Urinary bladder (tissue), 4 donors: Measurements from ENCODE around the gene KCTD18. TPM values are rescaled to one million over a fixed set of nuclear protein-coding genes. Genes with fewer than 3 reads are reported as not detected.

Experiments used
- DNase-seq: peaks from one replicate; pipeline ENCODE4 v3.0.0-alpha.2; 2015; ENCODE audit errors: extremely low spot score
- H3K27ac ChIP-seq: one replicate; pipeline ENCODE4 v1.5.1; 2013; ENCODE audit warnings: low read depth, mild to moderate bottlenecking, moderate library complexity
- H3K36me3 ChIP-seq: one replicate; pipeline ENCODE4 v1.6.1; 2013; ENCODE audit warnings: mild to moderate bottlenecking, moderate library complexity; ENCODE audit not compliant: insufficient read depth
- H3K4me1 ChIP-seq: one replicate; pipeline ENCODE4 v1.6.1; 2013; ENCODE audit warnings: mild to moderate bottlenecking, moderate library complexity; ENCODE audit not compliant: insufficient read depth
- H3K4me3 ChIP-seq: one replicate; pipeline ENCODE4 v1.5.1; 2013; ENCODE audit warnings: low read depth, low read length
- WGBS: extraction: QIAGEN DNeasy Blood & Tissue Kit; methylation state at CpG from one replicate; pipeline ENCODE4 v1.1.7; 2013; 5-methylcytosine and 5-hydroxymethylcytosine counted together
- polyA plus RNA-seq: library from polyadenylated mRNA; stranded (reverse); fragments of 200-250 nt; gene quantifications from one replicate; pipeline ENCODE4 v1.2.3, GENCODE V29; 2013
- total RNA-seq: library from RNA; depleted of rRNA; stranded (reverse); fragments of >200 nt; gene quantifications from one replicate; pipeline ENCODE4 v1.2.3, GENCODE V29; 2014
- donor health status: healthy with polysubstance abuse.
- donor health status: healthy.

Gene KCTD18
- total RNA-seq, result 20.3 TPM
- 20.5 TPM for polyA plus RNA-seq

DNA sequence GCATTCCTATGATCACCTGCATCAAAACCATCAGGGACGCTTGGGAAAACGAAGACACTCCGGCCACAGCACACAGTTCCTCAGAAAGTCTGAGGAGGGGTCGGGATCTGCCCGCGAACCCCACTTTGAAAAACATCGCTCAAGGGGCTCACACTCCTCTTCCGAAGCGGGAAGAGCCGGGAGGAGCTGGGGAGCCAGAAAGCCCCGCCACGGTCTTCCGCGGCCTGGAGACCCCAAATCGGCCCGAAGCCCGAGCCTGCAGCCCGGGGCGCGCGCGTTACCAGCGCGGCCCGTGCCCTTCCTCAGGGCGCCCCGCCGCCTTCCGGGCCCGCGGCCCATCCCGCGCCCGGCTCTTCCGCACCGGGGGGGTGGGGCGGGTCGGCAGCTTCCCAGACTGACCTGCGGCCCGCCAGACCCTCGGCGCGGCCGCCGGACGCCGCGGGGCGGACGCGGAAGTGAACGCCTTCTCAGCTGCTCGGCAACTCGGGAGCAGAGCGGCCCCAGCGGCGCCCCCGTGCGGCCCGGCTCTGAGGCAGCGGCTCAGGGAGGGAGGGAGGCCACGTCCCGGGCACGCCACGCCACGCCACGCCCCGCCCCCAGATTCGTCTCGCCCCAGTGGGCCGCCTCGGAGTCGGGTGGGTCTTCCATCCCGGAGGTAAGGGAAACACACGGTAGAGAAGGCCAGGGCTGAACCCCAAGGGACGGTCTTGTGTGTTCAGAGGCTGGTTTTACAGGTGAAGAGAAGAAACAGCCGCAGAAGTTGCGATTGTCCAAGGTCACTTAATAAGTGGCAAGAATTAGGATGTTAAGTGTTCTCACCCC lies at the start of gene KCTD18:
Gene KCTD18 (minus strand): TSS at position 457 of the 822 bp plus-strand sequence. CDS start 3,052 bp downstream, outside the sequence.
- peaks cover 2% of the 10 kb centered on the region for H3K36me3 ChIP-seq
- H3K27ac ChIP-seq, result peak within 1 kb of the TSS; percentile 74
- H3K4me1 ChIP-seq, result peaks cover 1% of the 10 kb centered on the region
- under 1% methylated on average over 78 of the region's 78 CpGs for WGBS
- peak within 1 kb of the TSS; percentile 76 for H3K4me3 ChIP-seq
- peak; percentile 55 for DNase-seq

DNA sequence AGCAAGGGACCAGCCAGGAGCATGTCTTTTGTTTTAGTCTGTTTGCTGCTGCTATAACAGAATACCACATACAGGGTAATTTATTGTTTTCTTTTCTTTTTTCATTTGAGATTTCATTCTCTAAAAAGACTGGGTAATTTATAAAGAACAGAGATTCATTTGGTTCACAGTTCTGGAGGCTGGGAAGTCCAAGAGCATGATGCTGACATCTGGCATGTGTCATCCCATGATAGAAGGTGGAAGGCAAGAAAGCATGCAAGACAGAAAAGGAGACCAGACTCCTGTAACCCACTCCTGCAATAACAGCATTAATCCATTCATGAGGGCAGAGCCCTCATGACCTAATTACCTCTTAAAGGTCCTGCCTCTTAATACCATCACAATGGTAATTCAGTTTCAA lies 30.9 kb upstream of the KCTD18 start:
- Histone ChIP-seq H3K27ac (no peak overlapping the region), H3K36me3 (no peaks in the 10 kb centered on the region), H3K4me1 (no peaks in the 10 kb centered on the region), H3K4me3 (no peak overlapping the region)
- no peak for DNase-seq

DNA sequence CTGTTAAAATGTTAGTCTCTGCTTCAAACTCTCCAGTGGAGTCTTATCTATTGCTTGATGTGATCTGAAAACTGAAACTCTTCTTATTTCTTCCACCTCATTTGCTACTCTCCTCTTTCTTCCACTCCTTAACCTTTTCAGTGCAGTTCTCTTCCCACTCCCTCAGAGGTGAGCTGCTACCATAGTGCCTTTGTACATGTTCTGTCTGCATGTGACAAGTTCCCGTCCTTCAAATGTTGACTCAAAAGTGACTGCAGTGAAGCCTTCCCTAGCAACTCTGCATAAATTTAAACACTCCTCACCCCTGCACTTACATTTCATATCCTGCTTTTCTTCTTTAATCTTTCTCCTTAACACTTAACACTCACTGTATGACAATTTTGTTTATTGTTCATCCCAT lies 28.3 kb upstream of the KCTD18 start:
- H3K4me3 ChIP-seq, result no peak overlapping the region
- H3K27ac ChIP-seq, result no peak overlapping the region
- no peaks in the 10 kb centered on the region for H3K4me1 ChIP-seq
- no peaks in the 10 kb centered on the region for H3K36me3 ChIP-seq
- 89% methylated on average over 1 of the region's 1 CpG for WGBS
- no peak for DNase-seq

DNA sequence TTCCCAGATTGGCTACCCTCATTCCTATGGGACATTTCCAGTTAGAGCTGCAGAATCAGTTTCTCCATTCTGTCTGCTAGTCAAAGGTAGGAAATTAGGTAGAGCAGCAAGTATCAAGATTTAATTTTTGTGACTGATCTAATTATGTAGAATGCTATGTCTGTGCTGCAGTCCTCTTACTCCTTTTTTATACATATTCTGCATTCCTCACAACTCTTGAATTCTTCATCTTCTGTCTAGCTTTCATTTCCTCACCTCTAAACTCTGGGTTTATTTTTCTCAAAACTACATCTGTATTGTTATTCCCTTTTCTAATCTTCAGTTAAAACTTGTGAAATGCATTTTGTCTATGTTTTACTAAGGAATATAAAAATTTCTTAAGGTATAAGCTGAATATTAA lies 24.7 kb upstream of the KCTD18 start:
- H3K4me3 ChIP-seq, result no peak overlapping the region
- H3K36me3 ChIP-seq, result no peaks in the 10 kb centered on the region
- H3K27ac ChIP-seq, result no peak overlapping the region
- no peaks in the 10 kb centered on the region for H3K4me1 ChIP-seq
- DNase-seq, result no peak

GRCh38 chr2:200533754-200534153 lies 23.9 kb upstream of the KCTD18 start:
- H3K4me3 ChIP-seq, result no peak overlapping the region
- 66% methylated on average over 2 of the region's 2 CpGs for WGBS
- no peak overlapping the region for H3K27ac ChIP-seq
- H3K4me1 ChIP-seq, result no peaks in the 10 kb centered on the region
- no peak for DNase-seq
- no peaks in the 10 kb centered on the region for H3K36me3 ChIP-seq

DNA sequence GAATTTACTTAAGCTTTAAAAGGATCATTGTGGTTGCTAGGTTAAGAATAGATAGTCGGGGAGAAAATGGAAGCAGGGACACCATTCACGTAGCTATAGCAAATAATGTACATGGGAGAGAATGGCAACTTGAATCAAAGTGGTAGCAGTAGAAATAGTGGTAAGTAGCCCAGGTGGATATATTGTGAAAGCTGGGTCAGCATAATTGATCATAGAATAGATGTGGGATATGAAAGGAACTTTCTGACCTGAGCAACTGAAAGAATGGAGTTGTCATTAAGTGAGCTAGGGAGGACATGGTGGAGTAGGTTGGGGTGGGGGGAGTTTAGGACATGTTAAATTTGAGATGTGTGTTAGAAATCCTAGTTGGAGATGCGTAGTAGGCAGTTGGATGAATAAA lies 18.4 kb upstream of the KCTD18 start:
- H3K36me3 ChIP-seq, result no peaks in the 10 kb centered on the region
- no peak for DNase-seq
- no peak overlapping the region for H3K27ac ChIP-seq
- 60% methylated on average over 3 of the region's 3 CpGs for WGBS
- H3K4me3 ChIP-seq, result no peak overlapping the region
- H3K4me1 ChIP-seq, result no peaks in the 10 kb centered on the region

DNA sequence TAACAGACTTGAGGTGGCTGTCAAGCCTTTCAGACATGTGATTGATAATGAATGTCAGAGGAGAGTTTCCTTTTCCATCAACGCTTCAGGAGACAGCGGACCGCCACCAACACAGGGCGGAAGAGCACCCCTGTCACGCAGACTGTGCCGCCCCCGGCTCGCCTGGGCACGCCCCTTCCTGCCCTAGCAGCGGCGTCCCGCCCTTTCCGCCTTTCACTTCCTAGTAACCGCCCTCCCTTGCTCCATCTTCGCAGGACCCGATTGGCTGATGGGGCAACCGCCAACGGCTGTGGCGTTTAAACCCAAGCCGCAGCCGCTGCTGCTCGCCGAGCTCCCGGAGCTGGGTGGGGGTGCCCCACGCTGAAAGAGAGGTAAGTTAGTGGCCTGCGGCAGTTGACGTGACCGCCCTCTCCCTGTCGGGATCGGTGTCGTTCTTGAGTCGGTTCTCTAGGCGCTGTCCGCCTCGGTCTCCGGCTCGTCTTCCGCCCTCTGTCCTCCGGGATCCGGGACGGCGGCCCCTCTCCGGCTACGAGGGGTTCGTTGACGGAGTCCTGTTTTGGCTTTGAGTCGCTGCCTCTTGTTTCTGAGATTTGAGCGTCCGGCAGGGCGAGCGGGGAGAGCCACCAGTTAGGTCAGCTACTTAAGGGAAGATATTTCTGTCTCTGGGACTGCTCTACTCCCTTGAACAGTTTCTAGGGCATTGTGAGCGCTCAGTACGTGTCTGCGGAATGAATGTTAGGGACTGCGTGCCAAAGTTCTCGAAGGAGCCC lies 16.2 kb upstream of the KCTD18 start, which contains the start of gene SGO2:
Gene SGO2 (plus strand): TSS at position 326 of the 770 bp plus-strand sequence. CDS start 6,769 bp downstream, outside the sequence.
- peak within 1 kb of the TSS; percentile 70 for H3K4me3 ChIP-seq
- peak; percentile 90 for DNase-seq
- no peaks in the 10 kb centered on the region for H3K4me1 ChIP-seq
- no peaks in the 10 kb centered on the region for H3K36me3 ChIP-seq
- under 1% methylated on average over 56 of the region's 56 CpGs for WGBS
- no peak within 1 kb of the TSS for H3K27ac ChIP-seq

- H3K4me3 ChIP-seq, result peak overlapping the region; percentile 70
- 16% methylated on average over 7 of the region's 7 CpGs for WGBS
- no peaks in the 10 kb centered on the region for H3K36me3 ChIP-seq
- no peak for DNase-seq
- no peaks in the 10 kb centered on the region for H3K4me1 ChIP-seq
- H3K27ac ChIP-seq, result no peak overlapping the region
Observed at GRCh38 chr2:200525551-200525881, 15.6 kb upstream of the KCTD18 start.

DNA sequence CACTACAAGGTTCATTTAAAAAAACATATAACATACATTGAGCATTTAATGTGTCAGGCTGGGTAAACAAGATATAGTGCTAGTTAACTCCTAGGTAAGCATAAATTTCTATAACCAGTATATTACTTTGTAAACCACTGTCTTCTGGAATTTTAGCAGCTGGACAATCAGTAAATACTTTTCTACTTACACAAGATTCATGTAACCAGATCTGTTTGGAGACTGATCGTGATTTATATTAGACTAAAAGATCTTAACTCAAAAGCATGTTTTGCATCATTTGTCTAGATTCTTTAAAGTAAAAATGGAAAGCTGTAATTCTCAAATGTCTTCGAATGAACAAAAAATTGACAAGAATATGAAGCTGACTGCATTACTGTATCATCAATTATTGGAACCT lies 15.2 kb upstream of the KCTD18 start:
- 53% methylated on average over 2 of the region's 2 CpGs for WGBS
- Histone ChIP-seq H3K4me1 (no peaks in the 10 kb centered on the region), H3K4me3 (no peak overlapping the region), H3K36me3 (no peaks in the 10 kb centered on the region), H3K27ac (no peak overlapping the region)
- DNase-seq, result no peak

DNA sequence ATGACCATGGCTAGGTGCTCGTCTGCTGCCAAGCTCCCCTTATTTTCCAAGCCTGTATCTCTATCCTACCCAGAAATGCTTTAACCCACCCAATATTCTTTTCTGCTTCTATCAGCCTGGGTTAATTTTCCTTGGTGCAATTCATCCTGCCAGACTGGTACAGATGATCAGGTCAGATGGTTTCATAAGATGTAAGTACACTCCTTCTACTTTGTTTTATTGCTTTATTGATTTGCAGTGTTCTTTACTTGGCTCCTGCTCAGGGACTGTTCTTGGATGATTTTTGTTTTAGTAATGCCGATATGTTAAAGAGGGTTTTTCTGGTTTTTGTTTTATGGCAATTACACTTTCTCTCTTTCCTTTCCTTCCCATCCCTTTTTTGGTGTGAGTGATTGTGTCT lies 13.7 kb upstream of the KCTD18 start:
- Histone ChIP-seq H3K27ac (no peak overlapping the region), H3K36me3 (no peaks in the 10 kb centered on the region), H3K4me3 (no peak overlapping the region), H3K4me1 (no peaks in the 10 kb centered on the region)
- no peak for DNase-seq
- WGBS, result 71% methylated on average over 2 of the region's 2 CpGs

GRCh38 chr2:200523158-200523557 lies 13.3 kb upstream of the KCTD18 start:
- Histone ChIP-seq H3K4me1 (no peaks in the 10 kb centered on the region), H3K27ac (no peak overlapping the region), H3K36me3 (no peaks in the 10 kb centered on the region), H3K4me3 (no peak overlapping the region)
- WGBS, result 78% methylated on average over 3 of the region's 3 CpGs
- no peak for DNase-seq

DNA sequence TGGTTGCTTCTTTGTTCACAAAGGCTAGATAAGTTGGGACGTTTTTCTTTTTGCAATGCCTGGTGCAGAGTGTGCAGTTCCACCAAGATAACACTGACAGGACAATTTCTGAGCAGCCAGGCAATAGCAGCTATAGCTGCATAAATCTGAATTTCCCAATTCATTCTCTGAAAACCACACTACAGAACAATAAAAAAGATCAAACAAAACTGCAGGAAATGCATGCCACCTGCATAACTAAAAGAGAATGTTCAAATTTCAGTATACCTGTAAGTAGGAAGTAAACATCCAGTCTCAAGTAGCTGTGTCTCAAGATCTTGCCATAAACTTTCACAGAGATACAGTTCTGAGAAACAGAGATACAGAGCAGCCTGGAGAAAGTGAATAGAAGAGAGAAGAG lies 5.3 kb upstream of the KCTD18 start:
- no peak for DNase-seq
- H3K36me3 ChIP-seq, result no peaks in the 10 kb centered on the region
- H3K4me1 ChIP-seq, result peaks cover 1% of the 10 kb centered on the region
- no peak overlapping the region for H3K4me3 ChIP-seq
- 21% methylated on average over 1 of the region's 1 CpG for WGBS
- H3K27ac ChIP-seq, result no peak overlapping the region

GRCh38 chr2:200509235-200509611 lies 645 bp downstream of the KCTD18 start:
- 24% methylated on average over 8 of the region's 8 CpGs for WGBS
- Histone ChIP-seq H3K36me3 (peaks cover 2% of the 10 kb centered on the region), H3K27ac (peak overlapping the region; percentile 74), H3K4me3 (peak overlapping the region; percentile 76), H3K4me1 (peaks cover 1% of the 10 kb centered on the region)
- no peak for DNase-seq

DNA sequence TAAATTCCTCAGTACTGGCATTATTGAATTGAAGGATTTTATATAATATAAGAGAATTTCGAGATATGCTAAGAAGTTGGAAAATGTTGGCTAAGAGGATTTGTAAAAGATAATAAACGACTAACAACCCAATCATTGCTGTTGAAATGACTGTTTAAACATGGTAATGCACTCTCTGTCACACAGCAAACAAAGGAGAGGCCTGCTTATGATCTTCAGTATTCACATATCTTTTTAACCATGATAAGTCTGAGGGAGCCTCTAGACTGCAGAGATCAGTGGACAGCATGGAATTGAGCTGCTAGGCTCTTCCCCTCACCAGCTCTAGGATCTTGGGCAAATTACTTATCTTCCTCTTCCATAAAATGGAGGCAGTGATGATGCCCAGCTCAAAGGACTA lies 2.7 kb downstream of the KCTD18 start:
- peaks cover 1% of the 10 kb centered on the region for H3K4me1 ChIP-seq
- peaks cover 4% of the 10 kb centered on the region for H3K36me3 ChIP-seq
- WGBS, result 70% methylated on average over 2 of the region's 2 CpGs
- no peak for DNase-seq
- H3K4me3 ChIP-seq, result no peak overlapping the region
- no peak overlapping the region for H3K27ac ChIP-seq
